Mesendoderm (in vitro differentiated cells): Measurements from ENCODE around the gene LYPD8.
"Not testable (repeated sequence)": the region's sequence is repeated elsewhere in the genome, so short reads cannot be mapped to it uniquely, and the experiment has no call there.

Source experiments
- DNase-seq: peaks from one replicate; pipeline ENCODE4 v3.0.0; 2013
- H2AK5ac ChIP-seq: 2 replicates; pipeline ENCODE4 v1.6.1; 2013; ENCODE audit warnings: low read length, inconsistent platforms
- H2BK120ac ChIP-seq: 2 replicates; pipeline ENCODE4 v1.6.1; 2013; ENCODE audit warnings: low read depth, mild to moderate bottlenecking, low read length, moderate library complexity, mixed read lengths
- H2BK15ac ChIP-seq: replicated peaks from 2 replicates; pipeline ENCODE4 v1.6.1; 2013; ENCODE audit warnings: low read depth, mild to moderate bottlenecking, moderate library complexity
- H2BK5ac ChIP-seq: 2 replicates; pipeline ENCODE4 v1.6.1; 2013; ENCODE audit warnings: low read length, inconsistent platforms
- H3K18ac ChIP-seq: 2 replicates; pipeline ENCODE4 v1.6.1; 2013; ENCODE audit warnings: mild to moderate bottlenecking, low read length, mixed read lengths
- H3K23ac ChIP-seq: one replicate; pipeline ENCODE4 v1.6.1; 2013; ENCODE audit warnings: low read length
- H3K27ac ChIP-seq: 2 replicates; pipeline ENCODE4 v1.5.1; 2013; ENCODE audit warnings: low read depth, mild to moderate bottlenecking, inconsistent platforms, low read length, moderate library complexity
- H3K27me3 ChIP-seq: 2 replicates; pipeline ENCODE4 v1.6.1; 2013; ENCODE audit warnings: low read length, control low read depth, mild to moderate bottlenecking, inconsistent platforms; ENCODE audit not compliant: insufficient read depth, poor library complexity
- H3K36me3 ChIP-seq: 2 replicates; pipeline ENCODE4 v1.6.1; 2013; ENCODE audit warnings: low read length, inconsistent platforms; ENCODE audit not compliant: control insufficient read depth, insufficient read depth
- H3K4ac ChIP-seq: one replicate; pipeline ENCODE4 v1.6.1; 2013; ENCODE audit warnings: low read depth, mild to moderate bottlenecking, low read length, moderate library complexity
- H3K4me1 ChIP-seq: 2 replicates; pipeline ENCODE4 v1.6.1; 2013; ENCODE audit warnings: low read depth, low read length, inconsistent platforms; ENCODE audit not compliant: control insufficient read depth
- H3K4me2 ChIP-seq: 2 replicates; pipeline ENCODE4 v1.6.1; 2013; ENCODE audit warnings: low read length
- H3K4me3 ChIP-seq: 2 replicates; pipeline ENCODE4 v1.5.1; 2013; ENCODE audit warnings: mild to moderate bottlenecking, low read length
- H3K56ac ChIP-seq: one replicate; pipeline ENCODE4 v1.6.1; 2013; ENCODE audit warnings: low read length
- H3K79me1 ChIP-seq: 2 replicates; pipeline ENCODE4 v1.6.1; 2013; ENCODE audit warnings: low read length, inconsistent platforms
- H3K79me2 ChIP-seq: 2 replicates; pipeline ENCODE4 v1.6.1; 2013; ENCODE audit warnings: mild to moderate bottlenecking, low read length; ENCODE audit not compliant: control insufficient read depth, insufficient read depth
- H3K9ac ChIP-seq: 2 replicates; pipeline ENCODE4 v1.6.1; 2013; ENCODE audit warnings: low read length, inconsistent platforms
- H4K5ac ChIP-seq: one replicate; pipeline ENCODE4 v1.6.1; 2013; ENCODE audit warnings: low read length
- H4K8ac ChIP-seq: one replicate; pipeline ENCODE4 v1.6.1; 2013; ENCODE audit warnings: low read depth, mild to moderate bottlenecking, control low read depth, low read length, moderate library complexity
- WGBS: extraction: QIAGEN DNeasy Blood & Tissue Kit; methylation state at CpG from one replicate; pipeline ENCODE4 v1.1.7; 2013; ENCODE audit warnings: low lambda C conversion rate, missing lambda C conversion rate; ENCODE audit not compliant: insufficient coverage; ENCODE audit errors: extremely low coverage; 5-methylcytosine and 5-hydroxymethylcytosine counted together

LYPD8 gene

GRCh38 chr1:248789337-248789736 is 33.8 kb upstream of the LYPD8 start:
- not testable (repeated sequence) for H3K23ac ChIP-seq, H3K27me3 ChIP-seq, H2BK5ac ChIP-seq, H4K8ac ChIP-seq, H3K4me2 ChIP-seq, H3K27ac ChIP-seq, H2BK120ac ChIP-seq, H3K79me1 ChIP-seq, H3K36me3 ChIP-seq, H3K56ac ChIP-seq, DNase-seq, H3K4me3 ChIP-seq, H2AK5ac ChIP-seq, H3K79me2 ChIP-seq, H4K5ac ChIP-seq, H3K18ac ChIP-seq, H3K9ac ChIP-seq, H3K4me1 ChIP-seq, H2BK15ac ChIP-seq, H3K4ac ChIP-seq
- WGBS = no CpG with 5 or more reads among the region's 2 CpGs

- no peak overlapping the region for H2AK5ac ChIP-seq
- DNase-seq = no peak
- no peak overlapping the region for H3K27ac ChIP-seq
- no peak overlapping the region for H4K8ac ChIP-seq
- H2BK5ac ChIP-seq = no peak overlapping the region
- no peak overlapping the region for H3K4ac ChIP-seq
- H3K18ac ChIP-seq = no peak overlapping the region
- H3K27me3 ChIP-seq = no peaks in the 10 kb centered on the region
- no peak overlapping the region for H3K4me2 ChIP-seq
- no peak overlapping the region for H4K5ac ChIP-seq
- no peaks in the 10 kb centered on the region for H3K79me2 ChIP-seq
- H3K9ac ChIP-seq = no peak overlapping the region
- H2BK15ac ChIP-seq = no peak overlapping the region
- no peaks in the 10 kb centered on the region for H3K36me3 ChIP-seq
- no peak overlapping the region for H3K56ac ChIP-seq
- H3K4me1 ChIP-seq = no peaks in the 10 kb centered on the region
- no peak overlapping the region for H2BK120ac ChIP-seq
- H3K23ac ChIP-seq = no peak overlapping the region
- no CpG with 5 or more reads among the region's 3 CpGs for WGBS
- H3K79me1 ChIP-seq = no peaks in the 10 kb centered on the region
- no peak overlapping the region for H3K4me3 ChIP-seq
Observed at GRCh38 chr1:248788327-248788726, 32.8 kb upstream of the LYPD8 start.

GRCh38 chr1:248787430-248787829 is 31.9 kb upstream of the LYPD8 start:
- Histone ChIP-seq H3K27ac (no peak overlapping the region), H3K79me2 (no peaks in the 10 kb centered on the region), H3K56ac (no peak overlapping the region), H3K9ac (no peak overlapping the region), H3K18ac (no peak overlapping the region), H4K5ac (no peak overlapping the region), H3K36me3 (no peaks in the 10 kb centered on the region), H2AK5ac (no peak overlapping the region), H3K27me3 (no peaks in the 10 kb centered on the region), H3K4me3 (no peak overlapping the region), H3K23ac (no peak overlapping the region), H3K79me1 (no peaks in the 10 kb centered on the region), H2BK15ac (no peak overlapping the region), H3K4me2 (no peak overlapping the region), H3K4ac (no peak overlapping the region), H2BK5ac (no peak overlapping the region), H2BK120ac (no peak overlapping the region), H4K8ac (no peak overlapping the region), H3K4me1 (no peaks in the 10 kb centered on the region)
- no peak for DNase-seq
- WGBS = no CpG with 5 or more reads among the region's 4 CpGs

- Histone ChIP-seq H2AK5ac (no peak overlapping the region), H4K5ac (no peak overlapping the region), H3K18ac (no peak overlapping the region), H3K79me2 (no peaks in the 10 kb centered on the region), H3K27ac (no peak overlapping the region), H3K79me1 (no peaks in the 10 kb centered on the region), H3K23ac (no peak overlapping the region), H3K27me3 (no peaks in the 10 kb centered on the region), H4K8ac (no peak overlapping the region), H3K4me1 (no peaks in the 10 kb centered on the region), H2BK120ac (no peak overlapping the region), H2BK5ac (no peak overlapping the region), H3K36me3 (no peaks in the 10 kb centered on the region), H2BK15ac (no peak overlapping the region), H3K4me2 (no peak overlapping the region), H3K56ac (no peak overlapping the region), H3K4ac (no peak overlapping the region), H3K9ac (no peak overlapping the region), H3K4me3 (no peak overlapping the region)
- no peak for DNase-seq
- no CpG with 5 or more reads among the region's 3 CpGs for WGBS
Observed at GRCh38 chr1:248786156-248786555, 30.6 kb upstream of the LYPD8 start.

- Histone ChIP-seq H3K56ac (no peak overlapping the region), H3K4ac (no peak overlapping the region), H2BK120ac (no peak overlapping the region), H3K4me1 (no peaks in the 10 kb centered on the region), H2BK5ac (no peak overlapping the region), H3K9ac (no peak overlapping the region), H3K4me3 (no peak overlapping the region), H4K8ac (no peak overlapping the region), H2BK15ac (no peak overlapping the region), H4K5ac (no peak overlapping the region), H3K18ac (no peak overlapping the region), H3K79me1 (no peaks in the 10 kb centered on the region), H3K23ac (no peak overlapping the region), H3K36me3 (no peaks in the 10 kb centered on the region), H2AK5ac (no peak overlapping the region), H3K4me2 (no peak overlapping the region), H3K79me2 (no peaks in the 10 kb centered on the region), H3K27me3 (no peaks in the 10 kb centered on the region), H3K27ac (no peak overlapping the region)
- no CpG with 5 or more reads among the region's 3 CpGs for WGBS
- DNase-seq = no peak
Observed at GRCh38 chr1:248783367-248783766, 27.8 kb upstream of the LYPD8 start.

- no peak overlapping the region for H2AK5ac ChIP-seq
- H3K4ac ChIP-seq = no peak overlapping the region
- no peak for DNase-seq
- H3K4me2 ChIP-seq = no peak overlapping the region
- H2BK120ac ChIP-seq = no peak overlapping the region
- H2BK15ac ChIP-seq = no peak overlapping the region
- H3K4me3 ChIP-seq = no peak overlapping the region
- WGBS = no CpG with 5 or more reads among the region's 16 CpGs
- H3K9ac ChIP-seq = no peak overlapping the region
- no peak overlapping the region for H3K56ac ChIP-seq
- H3K23ac ChIP-seq = no peak overlapping the region
- H4K5ac ChIP-seq = no peak overlapping the region
- no peaks in the 10 kb centered on the region for H3K79me2 ChIP-seq
- no peak overlapping the region for H3K27ac ChIP-seq
- H3K79me1 ChIP-seq = no peaks in the 10 kb centered on the region
- H2BK5ac ChIP-seq = no peak overlapping the region
- no peaks in the 10 kb centered on the region for H3K36me3 ChIP-seq
- no peaks in the 10 kb centered on the region for H3K4me1 ChIP-seq
- no peaks in the 10 kb centered on the region for H3K27me3 ChIP-seq
- H3K18ac ChIP-seq = no peak overlapping the region
- H4K8ac ChIP-seq = no peak overlapping the region
Observed at GRCh38 chr1:248782416-248783141, 27.0 kb upstream of the LYPD8 start.
